C4-2B (cell line): ENCODE data around the gene SNRNP40.
A peak's percentile ranks its signal among the peaks of the same experiment; 100 is the strongest.

ENCODE experiments used
- H3K27ac ChIP-seq: fragments of 450-650 bp; 2 replicates; pipeline ENCODE4 v1.5.1; 2017
- CTCF ChIP-seq: fragments of 450-650 bp; conservative IDR thresholded peaks from 2 replicates; pipeline ENCODE4 v1.5.1; 2017; ENCODE audit warnings: mild to moderate bottlenecking
- ZFX ChIP-seq: fragments of 450-650 bp; IDR thresholded peaks from 2 replicates; pipeline ENCODE4 v1.6.1; 2017

SNRNP40 gene

GRCh38 chr1:31258581-31258980 lies 38.0 kb downstream of the SNRNP40 start:
- H3K27ac ChIP-seq, result peak overlapping the region; percentile 20; the same call in 1 of the 2 replicates
- TF ChIP-seq CTCF (no peak), ZFX (no peak)

GRCh38 chr1:31257213-31257612 lies 39.4 kb downstream of the SNRNP40 start:
- TF ChIP-seq ZFX, result no peak
- no peak for TF ChIP-seq CTCF
- H3K27ac ChIP-seq, result no peak overlapping the region

- TF ChIP-seq CTCF (no peak), ZFX (no peak)
- H3K27ac ChIP-seq, result no peak overlapping the region
Observed at GRCh38 chr1:31249854-31250253, 46.7 kb downstream of the SNRNP40 start.

GRCh38 chr1:31248276-31248675 lies 48.3 kb downstream of the SNRNP40 start:
- H3K27ac ChIP-seq, result no peak overlapping the region
- no peak for TF ChIP-seq CTCF
- TF ChIP-seq ZFX, result no peak

GRCh38 chr1:31244326-31244725 lies 52.3 kb downstream of the SNRNP40 start:
- no peak for TF ChIP-seq ZFX
- no peak for TF ChIP-seq CTCF
- H3K27ac ChIP-seq, result no peak overlapping the region

- TF ChIP-seq CTCF (no peak), ZFX (no peak)
- no peak overlapping the region for H3K27ac ChIP-seq
Observed at GRCh38 chr1:31243501-31244286, 52.9 kb downstream of the SNRNP40 start.

- H3K27ac ChIP-seq, result no peak overlapping the region
- no peak for TF ChIP-seq CTCF
- TF ChIP-seq ZFX, result no peak
Observed at GRCh38 chr1:31241321-31241720, 55.3 kb downstream of the SNRNP40 start.
